Prostate gland (tissue), 2 donors: ENCODE data around the gene DOCK3. TPM values are rescaled to one million over a fixed set of nuclear protein-coding genes. Genes with fewer than 3 reads are reported as not detected.
"Not testable (repeated sequence)": the region's sequence is repeated elsewhere in the genome, so short reads cannot be mapped to it uniquely, and the experiment has no call there.

Experiments used
- DNase-seq: peaks from one replicate; pipeline ENCODE4 v3.0.0-alpha.2; 2019; ENCODE audit warnings: low spot score
- H3K27ac ChIP-seq, 2 donors: fragments of 200-600 bp; sonication (generic); 2 replicates each; pipeline ENCODE4 v1.5.1; 2017 to 2019
- H3K27me3 ChIP-seq: fragments of 200-600 bp; sonication (generic); replicated peaks from 2 replicates; pipeline ENCODE4 v1.5.1; 2019; ENCODE audit not compliant: insufficient read depth
- H3K36me3 ChIP-seq, 2 donors: fragments of 200-600 bp; sonication (generic); 1 replicate in 1 of 2; 2 replicates in 1 of 2; pipeline versions ENCODE4 v1.5.1 to v1.8.1; 2017 to 2019
- H3K4me1 ChIP-seq: fragments of 200-600 bp; sonication (generic); replicated peaks from 2 replicates; pipeline ENCODE4 v1.5.1; 2019
- H3K4me3 ChIP-seq, 2 donors: fragments of 200-600 bp; sonication (generic); 2 replicates each; pipeline ENCODE4 v1.5.1; 2017 to 2019
- H3K9me3 ChIP-seq: fragments of 200-600 bp; sonication (generic); 2 replicates; pipeline ENCODE4 v1.5.1; 2017
- CTCF ChIP-seq, 4 experiments: fragments of 200-600 bp in 2 of 4; fragments of 450-650 bp in 2 of 4; sonication (generic) in 2 of 4; IDR thresholded peaks; 1 replicate in 3 of 4; 2 replicates in 1 of 4; pipeline ENCODE4 v1.5.1; 2016 to 2019; ENCODE audit warnings: antibody characterized with exemption in 4 of 4, mild to moderate bottlenecking in 2 of 4, moderate library complexity in 2 of 4
- POLR2A ChIP-seq: fragments of 450-650 bp; IDR thresholded peaks from one replicate; pipeline ENCODE4 v1.6.1; 2016; ENCODE audit warnings: antibody characterized with exemption, mild to moderate bottlenecking
- POLR2AphosphoS5 ChIP-seq: sonication (generic); formaldehyde crosslinking; IDR thresholded peaks from one replicate; pipeline ENCODE4 v1.6.1; 2017; ENCODE audit warnings: antibody characterized with exemption
- WGBS: methylation state at CpG from one replicate; pipeline ENCODE4 v1.1.5; 2018; 5-methylcytosine and 5-hydroxymethylcytosine counted together
- intact Hi-C: fragments of 100-400 bp; cut with DNase I; formaldehyde crosslinking; loops from one replicate; pipeline ENCODE4 v1.14.2; 2022
- total RNA-seq, 2 donors: library from RNA; depleted of rRNA; stranded (reverse); fragments of >200 nt; gene quantifications; one replicate each; pipeline ENCODE4 v1.1.0, GENCODE V29; 2016

Gene DOCK3
- total RNA-seq, 2 donors from 2014 or later, result 0.36 to 6.3 TPM

- Histone ChIP-seq H3K27me3 (no peaks in the 10 kb centered on the region), H3K27ac (no peak overlapping the region), H3K4me3 (no peak overlapping the region), H3K36me3 (no peaks in the 10 kb centered on the region), H3K9me3 (no peaks in the 10 kb centered on the region), H3K4me1 (no peaks in the 10 kb centered on the region)
- WGBS, result 34% methylated on average over 1 of the region's 1 CpG
- TF ChIP-seq CTCF (IDR thresholded peaks at IDR 0.05), result no peak
- no peak for TF ChIP-seq POLR2A
- TF ChIP-seq POLR2AphosphoS5, result no peak
- intact Hi-C loops, result no loop called here
- no peak for DNase-seq
These were observed 488.3 kb downstream of the DOCK3 start for GRCh38 chr3:51163051-51163450.

GRCh38 chr3:51173518-51174271, 499.0 kb downstream of the DOCK3 start:
- Histone ChIP-seq H3K36me3 (no peaks in the 10 kb centered on the region), H3K4me3 (no peak overlapping the region), H3K27me3 (no peaks in the 10 kb centered on the region), H3K9me3 (no peaks in the 10 kb centered on the region), H3K27ac (no peak overlapping the region), H3K4me1 (no peaks in the 10 kb centered on the region)
- intact Hi-C loops, result no loop called here
- 92% methylated on average over 3 of the region's 3 CpGs for WGBS
- DNase-seq, result no peak
- TF ChIP-seq POLR2AphosphoS5 (no peak), POLR2A (no peak), CTCF (IDR thresholded peaks at IDR 0.05) (no peak)

DNA sequence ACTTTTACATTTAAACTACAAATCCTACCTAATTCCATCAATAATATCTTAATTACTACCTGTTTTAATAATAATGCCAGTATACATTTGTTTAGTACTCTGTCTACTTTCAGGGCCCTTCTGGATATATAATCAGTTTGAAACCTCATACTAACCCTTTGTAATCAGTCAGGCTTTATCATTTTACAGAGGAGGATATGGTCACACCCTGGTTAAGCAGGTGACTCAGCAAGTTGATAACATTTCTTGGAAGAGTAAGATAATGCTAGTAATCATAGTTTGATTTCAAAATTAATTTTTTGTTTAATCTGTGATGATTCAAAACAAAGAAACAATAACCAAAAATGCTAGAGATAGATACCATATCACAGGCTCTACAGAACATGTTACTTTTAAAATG, 502.2 kb downstream of the DOCK3 start:
- intact Hi-C loops, result no loop called here
- DNase-seq, result no peak
- Histone ChIP-seq H3K4me3 (no peak overlapping the region), H3K9me3 (no peaks in the 10 kb centered on the region), H3K27ac (no peak overlapping the region), H3K36me3 (no peaks in the 10 kb centered on the region), H3K4me1 (no peaks in the 10 kb centered on the region), H3K27me3 (no peaks in the 10 kb centered on the region)
- TF ChIP-seq POLR2A, result no peak
- no peak for TF ChIP-seq POLR2AphosphoS5
- TF ChIP-seq CTCF (IDR thresholded peaks at IDR 0.05), result no peak

DNA sequence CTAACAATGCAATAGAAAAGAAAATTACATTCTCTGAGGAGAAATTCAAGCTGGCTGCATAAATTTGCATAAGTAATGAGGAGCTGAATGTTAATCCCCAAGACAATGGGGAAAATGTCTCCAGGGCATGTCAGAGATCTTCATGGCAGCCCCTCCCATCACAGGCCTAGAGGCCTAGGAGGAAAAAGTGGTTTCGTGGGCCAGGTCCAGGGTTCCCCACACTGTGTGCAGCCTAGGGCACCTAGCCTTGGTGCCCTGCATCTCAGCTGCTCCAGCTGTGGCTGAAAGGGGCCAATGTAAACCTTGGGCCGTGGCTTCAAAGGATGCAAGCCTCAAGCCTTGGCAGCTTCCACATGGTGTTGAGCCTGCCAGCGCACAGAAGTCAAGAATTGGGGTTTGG, 511.7 kb downstream of the DOCK3 start:
- DNase-seq, H3K9me3 ChIP-seq, intact Hi-C loops, H3K36me3 ChIP-seq, H3K4me3 ChIP-seq, H3K27ac ChIP-seq, H3K27me3 ChIP-seq, H3K4me1 ChIP-seq: not testable (repeated sequence)
- WGBS, result 85% methylated on average over 3 of the region's 3 CpGs

- Histone ChIP-seq H3K4me3 (no peak overlapping the region), H3K27ac (no peak overlapping the region), H3K4me1 (no peaks in the 10 kb centered on the region), H3K9me3 (no peaks in the 10 kb centered on the region), H3K36me3 (no peaks in the 10 kb centered on the region), H3K27me3 (no peaks in the 10 kb centered on the region)
- 75% methylated on average over 1 of the region's 1 CpG for WGBS
- no peak for DNase-seq
- TF ChIP-seq POLR2A, result no peak
- no peak for TF ChIP-seq CTCF (IDR thresholded peaks at IDR 0.05)
- no peak for TF ChIP-seq POLR2AphosphoS5
- intact Hi-C loops, result no loop called here
These were observed 515.5 kb downstream of the DOCK3 start for GRCh38 chr3:51190199-51190598.
